Measurements from ENCODE around the gene CYTH3. TPM values are rescaled to one million over a fixed set of nuclear protein-coding genes. Genes with fewer than 3 reads are reported as not detected.

CYTH3 gene
- total and polyA plus RNA-seq, 2 of the 8 experiments (the other 6 are each of a cell fraction or from before 2014, with no cell fraction given) = 10.3 to 11.9 TPM

DNA sequence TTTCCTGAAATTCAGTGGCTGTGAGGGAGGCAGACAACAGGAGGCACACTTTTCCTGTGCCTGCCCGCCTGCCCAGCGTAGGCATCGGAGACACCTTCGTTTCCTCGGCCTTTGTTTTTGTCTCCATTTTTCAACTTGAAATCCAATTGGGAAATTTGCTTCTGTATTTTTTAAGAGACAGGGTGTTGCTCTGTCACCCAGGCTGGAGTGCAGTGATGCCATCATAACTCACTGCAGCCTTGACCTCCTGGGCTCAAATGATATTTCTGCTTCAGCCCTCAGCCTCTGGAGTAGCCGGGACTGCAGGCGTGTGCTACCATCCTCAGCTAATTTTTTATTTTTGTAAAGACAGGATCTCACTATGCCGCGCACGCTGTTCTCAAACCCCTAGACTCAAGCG is 116.8 kb downstream of the CYTH3 start (continued):
- TF ChIP-seq KDM1A (IDR thresholded peaks at IDR 0.05; ENCODE audit: borderline replicate concordance, low read length) = no peak
- no peak for TF ChIP-seq CHD2 (IDR thresholded peaks at IDR 0.05; ENCODE audit: low read length)
- TF ChIP-seq SP2 (IDR thresholded peaks at IDR 0.05; ENCODE audit: low read length) = no peak

Data from H1 (cell line).